Activated CD4-positive, CD25-positive, alpha-beta regulatory T cell treated with anti-CD3 and anti-CD28 coated beads, Interleukin-2, amount 50 U/mL, for 16 hours (primary cell): ENCODE data around the gene UCK2.
"Not testable (repeated sequence)": the region's sequence is repeated elsewhere in the genome, so short reads cannot be mapped to it uniquely, and the experiment has no call there.

Experiments used
- DNase-seq: peaks from one replicate; pipeline ENCODE4 v3.0.0-alpha.2; 2020; ENCODE audit warnings: low read depth, low spot score

UCK2 gene

DNA sequence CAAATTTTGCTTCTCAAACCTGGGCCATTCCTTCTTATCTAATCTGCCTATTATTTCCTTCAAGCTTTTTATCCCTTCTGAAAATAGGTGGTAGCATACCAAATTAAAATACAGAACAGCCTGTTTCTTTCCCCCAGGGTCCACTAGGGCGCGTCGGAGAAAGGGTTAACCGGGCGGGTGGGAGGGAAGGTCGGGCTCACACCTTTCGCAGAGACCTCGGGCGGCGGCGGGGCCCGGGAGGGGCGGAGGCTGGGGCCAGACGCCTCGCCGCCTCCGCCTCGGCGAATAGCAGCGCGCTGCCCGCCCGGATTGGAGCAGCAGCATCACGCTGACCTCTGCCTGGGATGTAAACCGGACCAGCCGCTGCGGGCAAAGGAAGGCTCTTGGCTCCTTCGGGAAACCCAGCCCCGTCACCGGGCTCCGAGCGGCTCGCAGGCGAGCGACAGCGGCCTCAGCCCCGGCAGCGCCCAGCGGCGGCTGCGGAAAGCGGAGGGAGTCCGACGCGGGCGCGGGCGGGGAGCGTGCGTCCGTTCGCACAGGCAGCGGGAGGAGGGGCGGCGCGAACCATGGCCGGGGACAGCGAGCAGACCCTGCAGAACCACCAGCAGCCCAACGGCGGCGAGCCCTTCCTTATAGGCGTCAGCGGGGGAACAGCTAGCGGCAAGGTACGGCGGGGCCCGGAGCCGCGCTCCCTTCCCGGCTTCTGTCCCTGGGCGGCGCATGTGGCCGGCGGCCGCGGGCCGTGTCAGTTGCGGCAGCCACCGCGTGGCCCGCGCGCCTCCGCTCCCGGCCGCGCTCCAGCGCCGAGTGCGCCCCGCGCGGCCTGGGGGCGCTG is at the start of gene UCK2:
Gene UCK2 (plus strand): TSS at position 347 of the 835 bp plus-strand sequence. CDS start 220 bp downstream, at position 567.
- peak; percentile 30 for DNase-seq

DNA sequence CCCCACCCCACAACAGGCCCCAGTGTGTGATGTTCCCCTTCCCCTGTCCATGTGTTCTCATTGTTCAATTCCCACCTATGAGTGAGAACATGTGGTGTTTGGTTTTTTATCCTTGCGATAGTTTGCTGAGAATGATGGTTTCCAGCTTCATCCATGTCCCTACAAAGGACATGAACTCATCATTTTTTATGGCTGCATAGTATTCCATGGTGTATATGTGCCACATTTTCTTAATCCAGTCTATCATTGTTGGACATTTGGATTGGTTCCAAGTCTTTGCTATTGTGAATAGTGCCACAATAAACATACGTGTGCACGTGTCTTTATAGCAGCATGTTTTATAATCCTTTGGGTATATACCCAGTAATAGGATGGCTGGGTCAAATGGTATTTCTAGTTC is 49.2 kb upstream of the UCK2 start:
- not testable (repeated sequence) for DNase-seq

DNA sequence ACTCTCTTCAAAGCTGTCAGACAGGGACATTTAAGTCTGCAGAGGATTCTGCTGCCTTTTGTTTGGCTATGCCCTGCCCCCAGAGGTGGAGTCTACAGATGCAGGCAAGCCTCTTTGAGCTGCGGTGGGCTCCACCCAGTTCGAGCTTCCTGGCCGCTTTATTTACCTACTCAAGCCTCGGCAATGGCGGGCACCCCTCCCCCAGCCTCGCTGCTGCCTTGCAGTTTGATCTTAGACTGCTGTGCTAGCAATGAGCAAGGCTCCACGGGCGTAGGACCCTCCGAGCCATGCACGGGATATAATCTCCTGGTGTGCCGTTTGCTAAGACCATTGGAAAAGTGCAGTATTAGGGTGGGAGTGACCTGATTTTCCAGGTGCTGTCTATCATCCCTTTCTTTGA is 43.9 kb upstream of the UCK2 start:
- DNase-seq = not testable (repeated sequence)

DNA sequence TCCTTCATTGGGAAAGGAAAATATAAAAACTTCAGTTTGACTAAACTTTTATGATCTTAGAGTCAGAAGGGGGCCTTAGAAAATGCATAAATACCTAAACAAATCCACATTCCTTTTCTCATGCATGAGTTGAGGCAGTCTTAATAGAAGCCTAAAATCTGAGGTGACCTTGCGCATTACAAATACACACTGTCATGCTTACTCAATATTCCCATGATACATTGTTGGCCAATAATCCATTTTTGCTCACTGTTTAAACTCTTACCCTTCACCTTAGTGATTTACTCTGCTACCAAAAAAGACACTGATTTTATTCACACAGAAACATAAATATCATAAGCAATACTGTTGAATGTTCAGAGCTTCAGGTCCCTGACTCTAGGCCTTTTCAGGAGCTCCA is 39.7 kb upstream of the UCK2 start:
- DNase-seq = no peak

DNA sequence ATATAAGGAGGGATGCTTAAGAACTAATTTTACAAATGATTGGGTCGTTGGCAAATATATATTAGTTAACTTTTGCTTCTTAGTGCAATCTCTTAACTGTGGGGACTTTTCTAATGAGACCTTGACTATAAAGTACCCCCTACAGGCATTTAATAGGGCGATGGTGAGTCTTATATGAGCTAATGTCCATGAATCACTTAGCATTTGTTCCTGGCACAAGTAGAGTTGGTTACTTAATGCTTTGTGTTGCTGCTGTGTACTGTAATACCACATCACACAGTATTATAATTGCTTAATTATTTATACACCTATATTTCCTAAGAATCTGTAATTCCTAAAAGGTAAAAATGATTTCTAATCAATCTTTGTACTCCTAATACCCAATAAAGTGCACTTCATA is 33.5 kb upstream of the UCK2 start:
- DNase-seq = no peak

DNA sequence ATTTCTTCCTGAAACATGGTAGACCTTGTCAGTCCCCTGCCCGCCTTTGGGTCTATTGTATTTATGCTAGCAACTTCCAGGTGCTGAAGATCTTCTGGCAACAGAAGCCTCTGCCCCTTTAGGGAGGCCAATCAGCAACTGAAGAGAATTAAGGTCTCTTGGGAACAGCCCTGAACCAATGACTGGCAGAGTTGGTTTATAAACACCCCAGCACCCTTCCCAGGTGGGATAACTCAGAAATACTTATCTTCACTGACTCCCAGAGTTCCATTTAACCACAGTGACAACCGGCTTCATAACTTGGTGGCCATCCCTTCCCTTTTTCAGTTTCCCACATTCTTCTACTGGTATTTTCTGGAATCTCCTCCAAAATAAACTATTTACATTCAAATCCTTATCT is 31.5 kb upstream of the UCK2 start:
- no peak for DNase-seq

DNA sequence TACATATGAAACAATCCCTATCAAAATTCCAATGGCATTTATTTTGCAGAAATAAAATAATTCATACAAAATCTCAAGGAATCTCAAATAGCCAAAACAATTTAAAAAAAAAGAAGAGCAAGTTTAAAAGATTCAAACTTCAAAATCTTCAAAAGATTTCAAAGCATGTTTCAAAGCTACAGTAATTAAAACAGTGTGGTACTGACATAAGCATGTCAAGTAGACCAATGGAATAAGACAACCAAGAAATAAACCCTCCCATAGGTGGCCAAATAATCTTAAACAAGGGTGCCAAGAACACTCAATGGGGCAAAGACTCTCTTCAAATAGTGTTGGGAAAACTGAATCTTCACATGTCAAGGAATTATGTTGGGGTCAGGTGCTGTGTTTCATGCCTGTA is 28.0 kb upstream of the UCK2 start:
- DNase-seq = no peak

DNA sequence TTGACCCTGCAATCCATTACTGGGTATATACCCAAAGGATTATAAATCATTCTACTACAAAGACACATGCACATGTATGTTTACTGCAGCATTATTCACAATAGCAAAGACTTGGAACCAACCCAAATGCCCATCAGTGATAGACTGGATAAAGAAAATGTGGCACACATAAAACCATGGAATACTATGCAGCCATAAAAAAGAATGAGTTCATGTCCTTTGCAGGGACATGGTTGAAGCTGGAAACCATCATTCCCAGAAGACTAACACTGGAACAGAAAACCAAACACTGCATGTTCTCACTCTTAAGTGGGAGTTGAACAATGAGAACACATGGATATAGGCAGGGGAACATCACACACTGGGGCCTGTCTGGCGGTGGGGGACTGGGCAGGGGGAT is 22.9 kb upstream of the UCK2 start:
- DNase-seq = not testable (repeated sequence)

DNA sequence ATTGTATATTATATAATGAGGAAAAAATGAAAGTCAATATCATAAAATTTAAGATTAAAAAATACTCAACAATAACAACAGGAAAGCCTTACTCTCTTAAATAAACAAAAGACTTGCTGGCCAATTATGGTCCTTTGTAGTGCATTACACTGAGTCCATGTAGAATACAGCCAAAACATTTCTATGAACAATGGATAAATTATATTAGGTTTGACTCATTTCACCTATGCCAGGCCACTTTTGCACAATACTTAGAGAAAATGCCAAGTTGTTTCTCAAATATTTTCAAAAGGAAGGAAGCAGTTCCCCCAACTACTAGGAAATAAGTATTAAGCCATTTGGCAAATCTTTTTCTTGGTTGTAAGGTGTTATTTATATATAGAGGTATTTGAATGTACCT is 19.8 kb upstream of the UCK2 start:
- DNase-seq = no peak

DNA sequence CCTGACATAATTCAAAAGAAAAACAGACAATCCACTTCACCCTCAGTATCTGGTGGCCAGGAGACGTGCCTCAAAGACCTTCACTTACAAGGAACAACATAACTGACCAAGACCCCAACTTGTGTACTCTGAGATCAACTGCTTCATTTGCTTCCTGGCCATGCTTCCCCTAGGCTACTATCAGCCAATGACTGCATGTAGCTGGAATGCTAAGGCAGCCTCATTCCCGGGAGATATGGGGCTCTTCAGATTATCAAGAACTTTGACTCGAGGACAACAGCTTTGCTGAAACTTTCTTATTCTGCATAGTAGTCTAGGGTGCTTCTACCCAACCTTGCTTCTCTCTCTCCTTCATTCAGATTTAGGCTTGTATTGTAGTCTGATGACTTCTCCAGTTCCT is 11.7 kb upstream of the UCK2 start:
- DNase-seq = no peak

DNA sequence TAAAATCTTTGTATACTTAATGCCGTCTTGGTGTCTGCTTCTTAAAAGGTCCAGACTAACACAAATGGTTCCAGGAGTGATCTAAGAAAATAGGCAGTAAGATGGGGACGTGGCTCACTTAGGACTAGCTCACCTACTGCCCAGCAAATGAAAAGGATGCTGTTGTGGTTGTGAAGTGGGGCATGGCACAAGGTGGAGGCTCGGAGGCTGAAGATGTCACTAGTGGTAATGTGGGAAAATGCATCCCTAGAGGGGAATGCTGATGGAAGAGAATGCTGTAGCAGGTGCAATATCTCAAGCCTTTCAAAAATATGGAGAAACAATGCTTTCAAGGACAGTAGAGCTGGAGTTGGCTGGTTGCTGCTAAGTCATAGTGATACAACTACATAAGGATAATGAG is 11.3 kb upstream of the UCK2 start:
- DNase-seq = no peak

DNA sequence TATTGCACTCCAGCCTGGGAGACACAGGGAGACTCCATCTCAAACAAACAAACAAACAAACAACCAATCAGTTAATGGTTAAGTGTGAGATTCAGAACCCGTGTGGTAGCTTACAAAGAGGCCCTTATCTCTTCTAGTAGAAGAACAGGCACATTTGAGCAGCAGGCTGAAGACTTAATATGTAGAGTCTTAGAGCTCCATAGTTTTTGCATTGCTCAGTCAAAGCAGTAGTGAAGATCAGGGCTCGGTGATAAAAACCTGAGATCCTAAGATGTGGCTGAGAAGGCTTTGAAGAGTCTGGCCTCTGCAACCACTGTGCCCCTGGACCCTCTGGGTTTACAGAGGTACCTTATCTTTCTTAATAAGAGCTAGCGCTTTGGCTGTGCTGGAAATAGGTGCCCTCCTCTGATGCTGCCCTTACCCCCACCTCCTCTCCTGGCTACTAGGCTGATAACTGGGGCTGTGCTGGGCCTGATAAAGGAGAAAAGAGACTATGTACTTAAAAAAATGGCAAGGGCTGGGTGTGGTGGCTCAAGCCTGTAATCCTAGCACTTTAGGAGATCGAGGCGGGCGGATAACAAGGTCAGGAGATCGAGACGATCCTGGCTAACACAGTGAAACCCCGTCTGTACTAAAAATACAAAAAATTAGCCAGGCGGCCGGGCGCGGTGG is 10.5 kb upstream of the UCK2 start:
- no peak for DNase-seq

DNA sequence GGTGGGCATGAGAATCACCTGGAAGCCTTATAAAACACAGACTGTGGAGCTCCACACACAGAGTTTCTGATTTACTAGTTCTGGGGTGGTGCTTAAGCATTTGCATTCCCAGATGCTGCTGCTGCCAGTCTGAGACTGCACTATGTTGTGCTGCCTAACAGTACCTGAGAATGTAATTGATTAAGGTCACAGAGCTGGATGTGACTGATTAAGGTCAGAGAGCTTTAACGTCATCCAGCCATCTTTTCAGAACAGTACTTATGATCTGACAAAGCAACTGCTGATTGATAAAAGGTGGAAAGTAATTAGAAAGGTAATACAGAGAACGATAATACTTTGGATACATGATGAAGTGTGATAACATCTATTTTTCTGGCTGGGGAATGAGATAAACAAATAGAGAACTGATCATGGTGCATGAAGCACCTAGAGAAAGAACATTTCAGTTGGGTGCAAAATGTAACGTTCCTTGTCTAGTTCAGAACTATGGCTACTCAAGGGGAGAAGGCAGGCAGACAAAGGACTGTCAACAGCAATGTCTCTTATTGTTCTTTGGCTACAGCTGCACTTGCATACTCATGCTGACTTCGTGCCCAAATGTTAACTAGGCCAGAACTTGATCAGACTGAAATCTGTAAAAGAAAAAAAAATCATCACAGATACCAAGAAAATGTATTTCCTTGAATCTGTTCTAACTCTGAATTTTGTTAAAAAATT is 3.7 kb upstream of the UCK2 start:
- no peak for DNase-seq

DNA sequence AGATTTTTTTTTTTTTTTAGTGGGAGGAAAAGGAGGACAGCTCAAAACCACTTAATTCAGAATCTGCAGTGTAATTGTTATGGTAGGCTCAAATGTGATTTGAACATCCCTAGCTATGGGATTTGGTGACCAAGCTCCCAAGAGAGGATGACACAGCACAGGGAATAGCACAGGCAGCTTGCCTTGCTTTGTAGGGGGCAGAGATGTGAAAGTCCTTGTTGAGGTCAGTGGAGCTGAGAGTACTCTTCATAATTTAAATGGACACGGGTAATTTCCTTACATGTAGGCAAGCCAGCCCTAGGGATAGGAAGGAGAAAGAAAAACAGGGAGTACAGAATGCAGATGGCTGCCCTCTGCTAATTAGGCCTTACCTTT is 3.2 kb upstream of the UCK2 start:
- no peak for DNase-seq

DNA sequence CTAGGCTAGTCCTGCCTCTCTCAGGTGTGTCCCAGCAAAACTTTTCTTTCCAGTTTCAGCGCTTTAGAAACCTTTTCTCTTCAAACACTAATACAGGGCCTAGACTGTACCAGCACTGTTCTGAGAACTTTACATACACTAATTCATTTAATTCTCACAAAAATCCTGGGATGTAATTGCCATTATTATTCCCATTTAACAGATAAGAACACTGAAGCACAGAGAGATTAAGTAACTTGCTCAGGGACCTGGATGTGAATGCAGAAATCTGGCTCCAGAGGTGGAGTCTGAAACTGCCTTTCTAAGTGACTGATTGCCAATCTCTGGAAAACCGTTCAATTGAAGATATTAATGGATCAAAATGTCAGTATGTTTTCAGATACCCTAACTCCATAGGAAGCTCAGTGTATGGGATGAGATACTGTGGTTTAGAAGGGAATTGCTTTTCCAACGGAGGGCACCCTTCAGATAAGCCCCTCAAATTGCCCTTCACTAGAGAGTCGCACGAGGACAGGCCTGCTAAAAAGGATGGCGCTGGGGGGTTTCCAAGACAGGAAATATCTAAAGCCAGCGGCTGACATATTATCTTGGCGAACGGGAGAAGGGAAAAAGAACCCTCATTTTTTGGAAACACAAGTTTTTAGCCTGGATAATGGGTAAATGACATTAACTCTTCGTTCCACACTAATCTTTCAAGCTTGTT is 698 bp upstream of the UCK2 start:
- no peak for DNase-seq

DNA sequence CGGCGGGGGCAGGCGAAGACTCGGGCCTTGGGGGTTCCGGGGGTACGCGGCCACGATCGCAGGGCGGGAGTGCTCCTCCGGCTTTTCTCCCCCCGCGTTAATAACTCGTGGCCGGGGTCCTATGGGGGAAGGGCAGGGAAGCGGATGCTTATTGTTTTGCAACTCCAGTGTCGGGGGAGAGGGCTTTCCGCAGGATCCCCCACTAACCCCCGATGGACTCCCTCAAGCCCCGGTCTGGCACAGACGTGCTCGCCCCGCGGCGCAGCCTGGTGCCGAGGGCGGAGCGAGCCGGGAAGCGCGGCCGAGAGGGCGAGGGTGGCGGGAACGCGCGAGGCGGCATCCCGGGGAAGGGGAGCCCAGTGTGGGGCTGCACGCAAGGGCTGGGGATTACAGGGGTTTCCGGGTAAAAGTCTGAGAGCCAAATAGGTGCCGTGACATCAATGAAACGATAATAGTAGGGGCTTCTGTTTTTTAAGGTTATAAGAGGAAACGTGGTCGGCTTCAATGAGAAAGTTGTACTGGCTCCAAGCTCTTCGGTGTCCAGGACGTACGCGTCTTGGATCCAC is 772 bp downstream of the UCK2 start:
- peak; percentile 8 for DNase-seq

DNA sequence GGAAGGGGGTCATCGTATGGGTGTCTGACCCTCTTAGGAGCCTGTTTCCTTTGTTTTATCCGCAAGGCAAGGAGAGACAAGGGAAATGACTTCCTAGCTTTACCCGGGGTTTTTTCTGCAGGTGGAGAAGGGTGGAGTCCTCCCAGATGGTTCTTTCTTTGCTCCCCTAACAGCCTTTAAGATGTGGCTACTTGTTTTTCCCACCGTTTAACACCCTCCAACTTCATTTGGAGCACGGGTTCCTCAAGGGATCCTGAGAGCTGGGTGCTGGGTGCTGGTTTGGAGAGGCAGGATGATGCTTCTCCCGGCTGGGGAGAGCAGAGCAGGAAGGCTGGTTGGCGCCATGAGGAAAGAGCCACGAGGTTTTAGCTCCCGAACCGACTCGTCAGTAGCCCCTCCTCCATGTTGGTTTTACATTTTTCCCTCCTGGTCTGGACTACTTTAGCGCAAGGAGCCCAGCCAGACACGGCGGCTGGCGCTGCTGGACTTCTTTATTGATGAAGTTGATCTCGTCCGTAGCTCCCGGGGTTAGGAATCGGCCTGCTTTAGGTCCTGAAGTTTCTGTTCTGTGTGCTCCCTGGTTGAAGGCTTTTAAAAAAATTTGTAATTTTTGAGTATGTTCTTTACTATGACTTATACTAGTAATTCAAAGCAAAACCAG is 1.4 kb downstream of the UCK2 start:
- no peak for DNase-seq

DNA sequence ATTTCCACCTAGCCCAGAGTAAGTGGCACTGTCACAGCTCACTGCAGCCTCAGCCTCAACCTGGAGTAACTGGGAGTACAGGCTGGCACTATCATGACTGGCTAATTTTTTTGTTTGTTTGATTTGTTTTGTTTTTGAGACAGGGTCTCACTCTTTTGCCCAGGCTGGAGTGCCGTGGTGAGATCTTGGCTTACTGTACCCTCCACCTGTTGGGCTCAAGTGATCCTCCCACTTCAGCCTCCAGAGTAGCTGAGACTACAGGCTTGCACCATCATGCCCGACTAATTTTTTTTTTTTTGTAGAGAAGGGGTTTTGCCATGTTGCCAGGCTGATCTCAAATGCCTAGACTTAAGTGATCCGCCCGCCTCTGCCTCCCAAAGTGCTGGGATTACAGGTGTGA is 2.5 kb downstream of the UCK2 start:
- no peak for DNase-seq

DNA sequence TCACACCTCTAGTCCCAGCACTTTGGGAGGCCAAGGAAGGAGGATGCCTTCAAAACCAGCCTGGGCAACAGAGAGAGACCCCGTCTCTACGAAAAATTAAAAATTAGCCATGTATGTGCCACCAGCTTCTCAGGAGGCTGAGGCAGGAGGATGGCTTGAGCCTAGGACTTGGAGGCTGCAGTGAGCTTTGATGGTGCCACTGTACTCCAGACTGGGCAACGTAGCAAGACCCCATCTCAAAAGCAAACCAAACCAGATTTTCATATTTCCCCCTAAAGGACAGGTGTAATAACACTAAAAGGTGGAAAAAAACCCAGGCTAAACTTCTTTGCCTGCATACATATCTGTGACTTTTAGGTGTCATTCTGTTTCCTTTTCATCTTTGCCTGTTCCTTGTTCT is 3.7 kb downstream of the UCK2 start:
- no peak for DNase-seq

DNA sequence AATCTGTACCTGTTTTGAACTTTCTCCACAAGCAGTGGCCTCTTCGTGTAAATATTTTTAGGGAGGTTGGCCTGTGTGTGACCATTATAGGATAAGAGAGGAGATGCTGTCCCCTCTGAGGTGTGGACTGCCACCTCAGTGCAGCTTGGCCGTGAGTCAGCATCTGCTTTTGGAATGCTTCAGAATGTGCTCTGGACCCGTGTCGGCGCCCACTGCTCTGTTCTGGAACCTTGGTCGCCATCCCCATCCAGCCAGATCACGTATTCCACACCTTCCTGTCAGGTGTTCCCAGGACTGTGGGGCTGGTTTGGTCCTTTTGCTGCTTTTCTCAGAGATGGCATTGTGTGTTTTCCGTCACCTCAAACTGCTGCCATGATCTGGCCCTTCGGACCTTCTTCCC is 5.5 kb downstream of the UCK2 start:
- DNase-seq = no peak

DNA sequence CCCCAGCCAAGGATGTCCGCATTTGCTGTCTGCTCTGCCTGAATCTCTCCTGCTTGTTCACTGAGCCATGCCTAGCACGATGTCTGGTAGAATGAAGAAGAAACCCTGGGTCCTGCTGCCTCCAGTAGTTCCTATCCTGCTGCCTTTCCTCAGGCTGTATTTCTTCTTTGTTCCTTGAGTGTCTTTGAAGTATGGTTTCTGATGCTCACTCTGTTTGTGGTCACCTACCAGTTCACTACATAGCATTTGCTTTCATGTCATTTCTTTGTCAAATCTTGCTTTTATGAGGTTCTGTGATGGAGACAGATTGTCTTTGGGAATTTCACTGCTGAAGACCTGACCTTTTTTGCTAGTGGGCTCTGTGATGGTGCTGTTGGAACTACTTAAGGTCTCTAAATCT is 5.9 kb downstream of the UCK2 start:
- no peak for DNase-seq
